Loucy (cell line): ENCODE results near the gene ADAD2.

ENCODE experiments used
- H2AFZ ChIP-seq: fragments of 200-600 bp; sonication (generic); 2 replicates; pipeline ENCODE4 v1.6.0; 2016; ENCODE audit warnings: antibody characterized with exemption, mild to moderate bottlenecking, low read length, moderate library complexity
- H3F3A ChIP-seq: fragments of 200-600 bp; 2 replicates; pipeline ENCODE4 v1.6.0; 2016; ENCODE audit warnings: antibody characterized with exemption, low read depth, mild to moderate bottlenecking
- H3K27me3 ChIP-seq: fragments of 200-600 bp; sonication (generic); 2 replicates; pipeline ENCODE4 v1.6.1; 2014; ENCODE audit warnings: low read length, mild to moderate bottlenecking; ENCODE audit not compliant: insufficient read depth, poor library complexity, severe bottlenecking
- H3K36me3 ChIP-seq: fragments of 200-600 bp; sonication (generic); 2 replicates; pipeline ENCODE4 v1.6.1; 2016; ENCODE audit warnings: low read length; ENCODE audit not compliant: insufficient read depth
- H3K4me1 ChIP-seq: fragments of 200-600 bp; sonication (generic); 2 replicates; pipeline ENCODE4 v1.5.1; 2014; ENCODE audit warnings: low read length, mild to moderate bottlenecking; ENCODE audit not compliant: insufficient read depth, poor library complexity, severe bottlenecking
- H3K4me2 ChIP-seq: fragments of 200-600 bp; sonication (generic); 2 replicates; pipeline ENCODE4 v1.6.0; 2014; ENCODE audit warnings: antibody characterized with exemption, low read length, low read depth, mild to moderate bottlenecking; ENCODE audit not compliant: poor library complexity, severe bottlenecking
- H3K4me3 ChIP-seq: fragments of 200-600 bp; sonication (generic); 2 replicates; pipeline ENCODE4 v1.5.1; 2014; ENCODE audit warnings: low read length, mild to moderate bottlenecking, mixed read lengths; ENCODE audit not compliant: poor library complexity, severe bottlenecking
- H3K79me2 ChIP-seq: fragments of 200-600 bp; sonication (generic); 2 replicates; pipeline ENCODE4 v1.6.1; 2014; ENCODE audit warnings: low read length; ENCODE audit not compliant: insufficient read depth
- H3K9ac ChIP-seq: fragments of 200-600 bp; sonication (generic); 2 replicates; pipeline ENCODE4 v1.6.0; 2014; ENCODE audit warnings: mild to moderate bottlenecking, low read depth, low read length, moderate library complexity; ENCODE audit not compliant: poor library complexity, severe bottlenecking
- H3K9me2 ChIP-seq: fragments of 200-600 bp; sonication (generic); replicated peaks from 2 replicates; pipeline ENCODE4 v1.6.1; 2016; ENCODE audit warnings: low read depth, low read length, mixed read lengths
- H3K9me3 ChIP-seq: fragments of 200-600 bp; sonication (generic); 2 replicates; pipeline ENCODE4 v1.6.1; 2014; ENCODE audit warnings: mild to moderate bottlenecking, antibody characterized with exemption, low read length, low read depth; ENCODE audit not compliant: insufficient read depth
- H4K20me1 ChIP-seq: fragments of 200-600 bp; sonication (generic); 2 replicates; pipeline ENCODE4 v1.6.0; 2014; ENCODE audit warnings: antibody characterized with exemption, low read length, mild to moderate bottlenecking; ENCODE audit not compliant: insufficient read depth, poor library complexity, severe bottlenecking
- EZH2phosphoT487 ChIP-seq: fragments of 200-600 bp; IDR thresholded peaks from 2 replicates; pipeline ENCODE4 v1.6.1; 2018; ENCODE audit warnings: antibody characterized with exemption, mild to moderate bottlenecking, moderate library complexity, borderline replicate concordance
- TF ChIP-seq, protein P1 (sequence below): fragments of 200-600 bp; sonication (generic); conservative IDR thresholded peaks from 2 replicates; pipeline ENCODE4 v1.5.1; 2014; ENCODE audit warnings: mild to moderate bottlenecking, antibody characterized with exemption, low read length

ADAD2 gene

DNA sequence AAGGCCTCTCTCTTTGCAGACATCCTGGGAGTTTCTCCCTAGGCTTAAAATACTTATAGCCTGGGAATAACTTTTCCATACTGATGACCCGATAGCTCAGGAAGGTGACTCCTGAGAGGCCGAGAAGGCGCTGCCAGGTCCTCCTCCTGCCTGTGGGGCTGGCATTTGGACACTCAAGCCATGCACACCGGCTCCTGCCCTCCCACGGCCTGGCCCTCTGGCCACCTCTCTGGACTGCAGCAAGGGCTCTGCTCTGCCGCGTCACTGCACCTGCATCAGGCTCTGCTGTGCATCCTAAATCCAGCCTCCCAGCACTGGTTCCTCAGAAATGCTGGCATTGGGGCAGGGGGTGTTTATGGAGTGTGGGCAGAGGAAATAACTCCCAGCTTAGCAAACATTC is 34.6 kb downstream of the ADAD2 start:
- Histone ChIP-seq H3K9ac (no peak overlapping the region), H4K20me1 (no peaks in the 10 kb centered on the region), H3K79me2 (no peaks in the 10 kb centered on the region), H3K9me3 (no peaks in the 10 kb centered on the region), H3K4me1 (no peaks in the 10 kb centered on the region), H3K9me2 (no peaks in the 10 kb centered on the region), H3K4me2 (no peak overlapping the region), H3K4me3 (no peak overlapping the region), H3K36me3 (no peaks in the 10 kb centered on the region), H3K27me3 (no peaks in the 10 kb centered on the region), H2AFZ (no peak overlapping the region), H3F3A (no peaks in the 10 kb centered on the region)
- TF ChIP-seq EZH2phosphoT487, result no peak
- TF ChIP-seq, protein P1, sequence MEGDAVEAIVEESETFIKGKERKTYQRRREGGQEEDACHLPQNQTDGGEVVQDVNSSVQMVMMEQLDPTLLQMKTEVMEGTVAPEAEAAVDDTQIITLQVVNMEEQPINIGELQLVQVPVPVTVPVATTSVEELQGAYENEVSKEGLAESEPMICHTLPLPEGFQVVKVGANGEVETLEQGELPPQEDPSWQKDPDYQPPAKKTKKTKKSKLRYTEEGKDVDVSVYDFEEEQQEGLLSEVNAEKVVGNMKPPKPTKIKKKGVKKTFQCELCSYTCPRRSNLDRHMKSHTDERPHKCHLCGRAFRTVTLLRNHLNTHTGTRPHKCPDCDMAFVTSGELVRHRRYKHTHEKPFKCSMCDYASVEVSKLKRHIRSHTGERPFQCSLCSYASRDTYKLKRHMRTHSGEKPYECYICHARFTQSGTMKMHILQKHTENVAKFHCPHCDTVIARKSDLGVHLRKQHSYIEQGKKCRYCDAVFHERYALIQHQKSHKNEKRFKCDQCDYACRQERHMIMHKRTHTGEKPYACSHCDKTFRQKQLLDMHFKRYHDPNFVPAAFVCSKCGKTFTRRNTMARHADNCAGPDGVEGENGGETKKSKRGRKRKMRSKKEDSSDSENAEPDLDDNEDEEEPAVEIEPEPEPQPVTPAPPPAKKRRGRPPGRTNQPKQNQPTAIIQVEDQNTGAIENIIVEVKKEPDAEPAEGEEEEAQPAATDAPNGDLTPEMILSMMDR, result no peak

DNA sequence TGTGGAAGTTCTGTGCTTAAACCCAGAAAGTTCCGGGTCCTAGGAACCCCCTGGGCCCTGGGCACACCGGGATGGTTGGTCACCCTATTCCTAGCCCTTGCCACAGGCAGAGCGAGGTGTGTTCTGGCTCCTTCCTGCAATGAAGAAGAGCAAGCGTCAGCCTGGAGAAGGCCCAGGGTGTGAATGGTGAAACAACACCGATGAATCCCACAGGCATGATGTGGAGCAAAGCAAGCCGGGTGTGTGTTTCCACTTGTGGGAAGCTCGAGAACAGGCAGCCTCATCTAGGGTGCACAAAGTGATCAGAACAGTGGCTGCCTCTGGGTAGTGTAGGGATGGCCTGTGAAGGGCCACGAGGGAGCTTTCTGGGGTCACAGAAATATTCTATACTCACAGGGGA is 35.1 kb downstream of the ADAD2 start:
- no peak overlapping the region for H2AFZ ChIP-seq
- H3K4me1 ChIP-seq, result no peaks in the 10 kb centered on the region
- no peak overlapping the region for H3K4me3 ChIP-seq
- no peaks in the 10 kb centered on the region for H3K9me2 ChIP-seq
- no peaks in the 10 kb centered on the region for H3K79me2 ChIP-seq
- no peaks in the 10 kb centered on the region for H3F3A ChIP-seq
- TF ChIP-seq, protein P1, result no peak
- TF ChIP-seq EZH2phosphoT487, result no peak
- no peaks in the 10 kb centered on the region for H3K9me3 ChIP-seq
- no peaks in the 10 kb centered on the region for H3K36me3 ChIP-seq
- H3K27me3 ChIP-seq, result no peaks in the 10 kb centered on the region
- H4K20me1 ChIP-seq, result no peaks in the 10 kb centered on the region
- no peak overlapping the region for H3K9ac ChIP-seq
- no peak overlapping the region for H3K4me2 ChIP-seq

DNA sequence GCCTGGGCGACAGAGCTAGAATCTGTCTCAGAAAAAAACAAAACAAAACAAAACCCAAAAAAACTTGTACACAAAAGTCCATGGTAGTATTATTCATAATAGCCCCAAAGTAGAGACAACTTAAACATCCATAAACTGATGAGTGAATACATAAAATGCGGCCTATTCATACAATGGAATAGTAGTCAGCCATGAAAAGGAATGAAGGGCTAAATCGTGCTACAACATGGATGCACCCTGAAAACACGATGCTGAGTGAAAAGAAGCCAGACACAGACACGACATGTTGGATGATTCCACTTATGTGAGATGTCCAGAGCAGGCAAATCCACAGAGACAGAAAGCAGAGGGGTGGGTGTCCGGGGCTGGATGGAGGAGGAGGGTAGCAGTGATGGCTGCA is 36.6 kb downstream of the ADAD2 start:
- H2AFZ ChIP-seq, result no peak overlapping the region
- H3K4me1 ChIP-seq, result no peaks in the 10 kb centered on the region
- no peaks in the 10 kb centered on the region for H3K9me2 ChIP-seq
- H3K4me2 ChIP-seq, result no peak overlapping the region
- TF ChIP-seq, protein P1, result no peak
- TF ChIP-seq EZH2phosphoT487, result no peak
- no peak overlapping the region for H3K4me3 ChIP-seq
- no peaks in the 10 kb centered on the region for H3F3A ChIP-seq
- no peaks in the 10 kb centered on the region for H3K79me2 ChIP-seq
- no peaks in the 10 kb centered on the region for H3K9me3 ChIP-seq
- no peaks in the 10 kb centered on the region for H3K27me3 ChIP-seq
- no peak overlapping the region for H3K9ac ChIP-seq
- H4K20me1 ChIP-seq, result no peaks in the 10 kb centered on the region
- H3K36me3 ChIP-seq, result no peaks in the 10 kb centered on the region
